HG03097 (cell line): ENCODE results near the gene PCNT.

Source experiments
- ATAC-seq: cut with Tn5 transposase; IDR thresholded peaks from one replicate; pipeline ENCODE4 v1.9.1; 2021; ENCODE audit not compliant: unreplicated experiment, low FRiP score

PCNT gene

GRCh38 chr21:46323710-46324389 lies at the start of gene PCNT, which contains the start of gene C21orf58:
Gene PCNT (plus strand): TSS chr21:46324156. CDS start chr21:46324229, 73 bp downstream.
Gene C21orf58 (minus strand): TSS chr21:46323870. CDS start chr21:46322738, 1,132 bp downstream.
- peak; percentile 74 for ATAC-seq

- no peak for ATAC-seq
Observed at GRCh38 chr21:46274797-46275390, 49.1 kb upstream of the PCNT start.

GRCh38 chr21:46284077-46284644 lies 39.8 kb upstream of the PCNT start:
- no peak for ATAC-seq

GRCh38 chr21:46284733-46285132 lies 39.2 kb upstream of the PCNT start:
- no peak for ATAC-seq

- ATAC-seq, result no peak
Observed at GRCh38 chr21:46285206-46285661, 38.7 kb upstream of the PCNT start, which contains the start of gene MCM3AP. Gene MCM3AP (minus strand): TSS chr21:46285611. CDS start chr21:46285286, 325 bp downstream.

- ATAC-seq, result peak; percentile 86
Observed at GRCh38 chr21:46285761-46286647, 38.0 kb upstream of the PCNT start, which contains the start of gene YBEY. Gene YBEY (plus strand): TSS chr21:46286342. CDS start chr21:46286914, 572 bp downstream.

GRCh38 chr21:46286648-46287002 lies 37.3 kb upstream of the PCNT start:
- no peak for ATAC-seq

- no peak for ATAC-seq
Observed at GRCh38 chr21:46287541-46287940, 36.4 kb upstream of the PCNT start.

GRCh38 chr21:46289655-46290179 lies 34.2 kb upstream of the PCNT start:
- ATAC-seq, result no peak

GRCh38 chr21:46291561-46291960 lies 32.4 kb upstream of the PCNT start:
- ATAC-seq, result no peak

- no peak for ATAC-seq
Observed at GRCh38 chr21:46294647-46295176, 29.2 kb upstream of the PCNT start.

GRCh38 chr21:46295177-46295770 lies 28.7 kb upstream of the PCNT start:
- no peak for ATAC-seq

GRCh38 chr21:46295996-46296752 lies 27.8 kb upstream of the PCNT start:
- no peak for ATAC-seq

- no peak for ATAC-seq
Observed at GRCh38 chr21:46297338-46298271, 26.4 kb upstream of the PCNT start.

- ATAC-seq, result no peak
Observed at GRCh38 chr21:46299167-46299566, 24.8 kb upstream of the PCNT start.

GRCh38 chr21:46301759-46302158 lies 22.2 kb upstream of the PCNT start:
- no peak for ATAC-seq

GRCh38 chr21:46304437-46304836 lies 19.5 kb upstream of the PCNT start:
- no peak for ATAC-seq

- ATAC-seq, result no peak
Observed at GRCh38 chr21:46304955-46305354, 19.0 kb upstream of the PCNT start.
